Heart left ventricle (tissue), 16 donors: ENCODE data around the gene FMO1. TPM values are rescaled to one million over a fixed set of nuclear protein-coding genes. Genes with fewer than 3 reads are reported as not detected.

Experiments
- ATAC-seq, 4 donors: fragments of 200-7000 bp; cut with Tn5 transposase; one replicate each; pipeline ENCODE4 v1.9.1; 2020 to 2022; ENCODE audit warnings: moderate library complexity in 4 of 4, mild to moderate bottlenecking in 3 of 4, moderate number of reproducible peaks in 1 of 4
- DNase-seq, 5 donors: peaks; one replicate each; pipeline ENCODE4 v3.0.0-alpha.2; 2020
- H3K27ac ChIP-seq, 12 donors: fragments of 200-600 bp; sonication (generic) in 4 of 12; one replicate each; pipeline versions ENCODE4 v1.5.0 to v1.8.0; 2016 to 2022; ENCODE audit warnings: mild to moderate bottlenecking in 2 of 12
- H3K27me3 ChIP-seq, 9 donors: fragments of 200-600 bp; sonication (generic) in 2 of 9; one replicate each; pipeline versions ENCODE4 v1.5.1 to v1.8.0; 2016 to 2022; ENCODE audit warnings: mild to moderate bottlenecking in 3 of 9
- H3K36me3 ChIP-seq, 9 donors: fragments of 200-600 bp; sonication (generic) in 2 of 9; one replicate each; pipeline versions ENCODE4 v1.5.0 to v1.8.0; 2018 to 2022; ENCODE audit warnings: mild to moderate bottlenecking in 2 of 9
- H3K4me1 ChIP-seq, 12 donors: fragments of 200-600 bp; sonication (generic) in 4 of 12; one replicate each; pipeline versions ENCODE4 v1.5.0 to v1.8.0; 2016 to 2022; ENCODE audit warnings: mild to moderate bottlenecking in 3 of 12
- H3K4me3 ChIP-seq, 12 donors: fragments of 200-600 bp; sonication (generic) in 4 of 12; one replicate each; pipeline versions ENCODE4 v1.5.0 to v1.8.0; 2017 to 2022; ENCODE audit warnings: mild to moderate bottlenecking in 9 of 12, moderate library complexity in 4 of 12
- H3K9me3 ChIP-seq, 12 donors: fragments of 200-600 bp; sonication (generic) in 4 of 12; one replicate each; pipeline versions ENCODE4 v1.5.0 to v1.8.0; 2016 to 2022; ENCODE audit warnings: mild to moderate bottlenecking in 1 of 12
- POLR2A ChIP-seq, 2 donors: fragments of 450-650 bp; IDR thresholded peaks; one replicate each; pipeline ENCODE4 v1.6.1; 2017; ENCODE audit warnings: antibody characterized with exemption in 2 of 2, mild to moderate bottlenecking in 2 of 2, moderate library complexity in 2 of 2
- WGBS, 4 donors: extraction: QIAGEN DNeasy Blood & Tissue Kit in 2 of 4; methylation state at CpG; one replicate each; pipeline versions ENCODE4 v1.1.5 to v1.1.7; 2013 to 2018; 5-methylcytosine and 5-hydroxymethylcytosine counted together
- intact Hi-C, 10 donors: fragments of 100-400 bp; cut with DNase I; formaldehyde crosslinking; loops; one replicate each; pipeline versions ENCODE4 v1.11.1 to v1.14.2; 2022
- long read RNA-seq, 3 donors: library from polyadenylated mRNA; unstranded; transcript quantifications; one replicate each; pipeline ENCODE4 v2.0.0, GENCODE V29; 2020 to 2021
- polyA plus RNA-seq, 2 donors: library from polyadenylated mRNA; stranded (reverse); fragments of 200-250 nt; gene quantifications; one replicate each; pipeline ENCODE4 v1.2.3, GENCODE V29; 2013
- total RNA-seq, 9 donors: library from RNA; depleted of rRNA in 2 of 9; stranded (reverse); fragments of >200 nt in 2 of 9; fragmentation: NEBNext Ultra II Directional in 3 of 9; extraction: Animal tissue kit (Norgen Biotek cat#: 25700) in 3 of 9; gene quantifications; one replicate each; pipeline versions ENCODE4 v1.1.0 to v1.2.4, GENCODE V29; 2016 to 2023
- TF ChIP-seq, protein P1 (sequence below), 12 donors: fragments of 200-600 bp; sonication (generic) in 4 of 12; IDR thresholded peaks; one replicate each; pipeline versions ENCODE4 v1.5.0 to v1.8.0; 2018 to 2022; ENCODE audit warnings: antibody characterized with exemption in 12 of 12, mild to moderate bottlenecking in 5 of 12
- donor health status: ischemic (EF 13 %, LVEDD 7.1; RV severe dilation, severe dysfunction).
- donor health status: healthy with polysubstance abuse.
- donor health status: DM: no; HTN: yes; CAD: no.
- donor health status: DM: no; HTN: no; CAD: no.
- donor health status: ischemic (EF 25% LVEDD 6.9; RV normal size, moderate dysfunction).
- donor health status: ischemic (EF 25% LVEDD 5.7; RV mildly dilated, moderate dysfunction).
- donor health status: healthy.
- donor health status: DM: yes; HTN: yes; CAD: no.
- donor health status: ischemic (EF 35%, LVEDD 5.7; RV mildly dilated, moderate dysfunction).
- donor health status: nonischemic (EF 11% LVEDD 7.7; RV severe dilation, severe dysfunction).
- donor health status: DM: yes; HTN: yes; CAD: no.
- donor health status: PGD.
- donor health status: ischemic (EF 29% LVEDD 5.4; RV normal size, mild dysfunction).
- donor health status: nonischemic (EF 23%, LVEDD 6.1; RV moderate dilation, normal function).

Gene FMO1
- 1 to 10 TPM in 2 of 9 donors, under 1 TPM in 6, not detected in 1; 0.23 to 7.0 (median 0.59) TPM for total RNA-seq
- under 1 TPM in 1 of 2 donors, not detected in 1; 0.15 TPM for polyA plus RNA-seq
- long read RNA-seq, donor 1 = 0 reads
- long read RNA-seq, donor 2 = 0 reads
- long read RNA-seq, donor 3 = 0 reads

DNA sequence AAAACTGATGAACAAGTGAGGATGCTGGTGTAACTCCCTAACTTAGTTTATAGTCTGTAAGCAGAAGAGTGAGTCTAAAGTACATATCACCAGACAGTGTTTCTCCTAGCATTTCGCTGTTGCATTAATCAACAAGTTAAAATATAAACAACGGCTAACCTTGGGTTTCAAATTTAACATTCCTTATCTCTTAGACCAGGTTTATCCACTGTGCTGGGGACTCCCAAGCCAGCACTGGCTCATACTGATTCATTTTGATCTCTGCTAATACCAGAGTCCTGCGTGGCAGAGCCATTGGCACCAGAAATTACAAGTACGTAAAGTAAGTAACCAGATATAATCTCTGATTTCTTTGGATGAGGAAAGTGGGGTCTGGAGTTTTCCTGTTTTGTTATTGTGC lies at the start of gene FMO1:
Gene FMO1, plus strand, starts transcription at position 193 of the 400 bp plus-strand sequence. CDS start 9,594 bp downstream, outside the sequence.
- intact Hi-C loops = loop anchor here in 5 of 10 donors (2.0 to 10.0 kb wide), 3 partner anchors 62 to 156 kb away; partner anchors contain the start of gene FMO4 (in 3 of the 5)
- Histone ChIP-seq H3K27me3 (peaks cover 0 to 11% (median 2%) of the 10 kb centered on the region in 9 donors), H3K9me3 (no peaks in the 10 kb centered on the region), H3K4me1 (peaks cover 0 to 7% (median 0%) of the 10 kb centered on the region in 12 donors), H3K36me3 (no peaks in the 10 kb centered on the region), H3K27ac (no peak within 1 kb of the TSS), H3K4me3 (no peak within 1 kb of the TSS)
- ATAC-seq (no peak), DNase-seq (no peak)
- TF ChIP-seq, protein P1, sequence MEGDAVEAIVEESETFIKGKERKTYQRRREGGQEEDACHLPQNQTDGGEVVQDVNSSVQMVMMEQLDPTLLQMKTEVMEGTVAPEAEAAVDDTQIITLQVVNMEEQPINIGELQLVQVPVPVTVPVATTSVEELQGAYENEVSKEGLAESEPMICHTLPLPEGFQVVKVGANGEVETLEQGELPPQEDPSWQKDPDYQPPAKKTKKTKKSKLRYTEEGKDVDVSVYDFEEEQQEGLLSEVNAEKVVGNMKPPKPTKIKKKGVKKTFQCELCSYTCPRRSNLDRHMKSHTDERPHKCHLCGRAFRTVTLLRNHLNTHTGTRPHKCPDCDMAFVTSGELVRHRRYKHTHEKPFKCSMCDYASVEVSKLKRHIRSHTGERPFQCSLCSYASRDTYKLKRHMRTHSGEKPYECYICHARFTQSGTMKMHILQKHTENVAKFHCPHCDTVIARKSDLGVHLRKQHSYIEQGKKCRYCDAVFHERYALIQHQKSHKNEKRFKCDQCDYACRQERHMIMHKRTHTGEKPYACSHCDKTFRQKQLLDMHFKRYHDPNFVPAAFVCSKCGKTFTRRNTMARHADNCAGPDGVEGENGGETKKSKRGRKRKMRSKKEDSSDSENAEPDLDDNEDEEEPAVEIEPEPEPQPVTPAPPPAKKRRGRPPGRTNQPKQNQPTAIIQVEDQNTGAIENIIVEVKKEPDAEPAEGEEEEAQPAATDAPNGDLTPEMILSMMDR (IDR thresholded peaks at IDR 0.05) = no peak
- TF ChIP-seq POLR2A (IDR thresholded peaks at IDR 0.05) = no peak
- 60 to 78% (median 67%) methylated on average over 4 of the region's 4 CpGs for WGBS, 4 donors

- Histone ChIP-seq H3K27me3 (no peaks in the 10 kb centered on the region), H3K4me1 (peaks cover 0 to 20% (median under 1%) of the 10 kb centered on the region in 12 donors), H3K9me3 (no peaks in the 10 kb centered on the region), H3K27ac (no peak overlapping the region), H3K4me3 (no peak overlapping the region), H3K36me3 (peaks cover 0 to 100% (median 46%) of the 10 kb centered on the region in 9 donors)
- DNase-seq (no peak), ATAC-seq (no peak)
- intact Hi-C loops = loop anchor here in 1 of 10 donors (5.0 kb wide), 1 partner anchor 102 kb away; no protein-coding TSS in a partner anchor
- WGBS, 4 donors = 85 to 91% (median 89%) methylated on average over 5 of the region's 5 CpGs
- no peak for TF ChIP-seq POLR2A (IDR thresholded peaks at IDR 0.05)
- TF ChIP-seq, protein P1 (IDR thresholded peaks at IDR 0.05) = no peak
Measured at GRCh38 chr1:171204296-171204695, 44.0 kb upstream of the FMO1 start.

GRCh38 chr1:171206204-171206977 lies 41.9 kb upstream of the FMO1 start:
- TF ChIP-seq POLR2A (IDR thresholded peaks at IDR 0.05) = no peak
- TF ChIP-seq, protein P1 (IDR thresholded peaks at IDR 0.05) = no peak
- 56 to 80% (median 76%) methylated on average over 3 of the region's 3 CpGs for whole genome bisulfite sequencing, 4 donors
- Histone ChIP-seq H3K27ac (no peak overlapping the region), H3K27me3 (no peaks in the 10 kb centered on the region), H3K4me1 (peaks cover 0 to 37% (median 16%) of the 10 kb centered on the region in 12 donors), H3K36me3 (peaks cover 0 to 83% (median 28%) of the 10 kb centered on the region in 9 donors), H3K9me3 (no peaks in the 10 kb centered on the region), H3K4me3 (no peak overlapping the region)
- ATAC-seq (no peak), DNase-seq (no peak)
- intact Hi-C loops = no loop called here

GRCh38 chr1:171206978-171207355 lies 41.3 kb upstream of the FMO1 start:
- 78 to 95% (median 90%) methylated on average over 1 of the region's 1 CpG for WGBS, 4 donors
- Histone ChIP-seq H3K27ac (peak overlapping the region in 1 of 12 donors; percentile 17), H3K27me3 (no peaks in the 10 kb centered on the region), H3K4me1 (peaks cover 0 to 39% (median 17%) of the 10 kb centered on the region in 12 donors), H3K9me3 (no peaks in the 10 kb centered on the region), H3K36me3 (peaks cover 0 to 77% (median 22%) of the 10 kb centered on the region in 9 donors), H3K4me3 (no peak overlapping the region)
- DNase-seq = no peak
- intact Hi-C loops = no loop called here
- ATAC-seq = peak in 2 of 4 donors; percentile 40 to 47
- no peak for TF ChIP-seq POLR2A (IDR thresholded peaks at IDR 0.05)
- TF ChIP-seq, protein P1 (IDR thresholded peaks at IDR 0.05) = no peak
